ENCODE data around the gene FAM236C. TPM values are rescaled to one million over a fixed set of nuclear protein-coding genes. Genes with fewer than 3 reads are reported as not detected.

The FAM236C gene
- total and polyA plus RNA-seq, 5 experiments from 2014 or later: not detected

Other genes with a start within 250 kb of the FAM236C start
- under 1 TPM; 0.65 to 0.80 TPM for gene PHKA1, start 198.3 kb upstream of the FAM236C start, total RNA-seq
- gene PHKA1, start 198.3 kb upstream of the FAM236C start, polyA plus RNA-seq: under 1 TPM in 2 of 3 donors, not detected in 1; 0.06 to 0.26 TPM
- gene DMRTC1B, start 135.7 kb upstream of the FAM236C start, total RNA-seq: 1 to 10 TPM; 1.9 TPM
- gene DMRTC1B, start 135.7 kb upstream of the FAM236C start, polyA plus RNA-seq: 1 to 10 TPM in 2 of 3 donors, under 1 TPM in 1; 0.59 to 2.7 (median 1.2) TPM
- not detected for gene FAM236B, start 130.0 kb upstream of the FAM236C start, total RNA-seq
- not detected for gene FAM236B, start 130.0 kb upstream of the FAM236C start, polyA plus RNA-seq
- not detected for gene FAM236D, start 104.4 kb upstream of the FAM236C start, total RNA-seq
- gene FAM236D, start 104.4 kb upstream of the FAM236C start, polyA plus RNA-seq: not detected
- not detected for gene FAM236A, start 25.6 kb downstream of the FAM236C start, total RNA-seq
- not detected for gene FAM236A, start 25.6 kb downstream of the FAM236C start, polyA plus RNA-seq
- gene DMRTC1, start 31.2 kb downstream of the FAM236C start, total RNA-seq: 1 to 10 TPM; 1.2 to 1.3 TPM
- gene DMRTC1, start 31.2 kb downstream of the FAM236C start, polyA plus RNA-seq: under 1 TPM in 1 of 3 donors, not detected in 2; 0.15 TPM
- not detected for gene PABPC1L2B, start 90.3 kb downstream of the FAM236C start, total RNA-seq
- gene PABPC1L2B, start 90.3 kb downstream of the FAM236C start, polyA plus RNA-seq: not detected
- gene PABPC1L2A, start 166.9 kb downstream of the FAM236C start, total RNA-seq: not detected
- gene PABPC1L2A, start 166.9 kb downstream of the FAM236C start, polyA plus RNA-seq: not detected

All from naive thymus-derived CD8-positive, alpha-beta T cell (primary cell).